Chondrocyte (in vitro differentiated cells): ENCODE results near the gene CDH22. TPM values are rescaled to one million over a fixed set of nuclear protein-coding genes. Genes with fewer than 3 reads are reported as not detected.
A peak's percentile ranks its signal among the peaks of the same experiment; 100 is the strongest.

Experiments
- DNase-seq: peaks from one replicate; pipeline ENCODE4 v3.0.0; 2021; ENCODE audit warnings: mixed read lengths, low spot score
- H3K27ac Mint-ChIP-seq: one replicate; pipeline ENCODE4 v1.8.0; 2021; ENCODE audit warnings: mild to moderate bottlenecking, moderate library complexity, mixed read lengths; ENCODE audit not compliant: unreplicated experiment
- H3K27me3 Mint-ChIP-seq: 2 replicates; pipeline ENCODE4 v1.8.0; 2021; ENCODE audit warnings: low read depth, mixed read lengths
- H3K36me3 Mint-ChIP-seq: 2 replicates; pipeline ENCODE4 v1.8.0; 2021; ENCODE audit warnings: low read depth, mixed read lengths
- H3K4me1 Mint-ChIP-seq: 2 replicates; pipeline ENCODE4 v1.8.0; 2021; ENCODE audit warnings: low read depth, mild to moderate bottlenecking, mixed read lengths
- H3K4me3 Mint-ChIP-seq: one replicate; pipeline ENCODE4 v1.8.0; 2021; ENCODE audit warnings: mild to moderate bottlenecking, moderate library complexity, mixed read lengths; ENCODE audit not compliant: unreplicated experiment
- H3K9me3 Mint-ChIP-seq: 2 replicates; pipeline ENCODE4 v1.8.0; 2021; ENCODE audit warnings: low read depth, mixed read lengths
- total RNA-seq: library from RNA; stranded (reverse); gene quantifications from 3 replicates; pipeline ENCODE4 v1.2.1, GENCODE V29; 2021
- TF ChIP-seq, protein P1 (sequence below): fragments of 200-600 bp; sonication (generic); IDR thresholded peaks from 2 replicates; pipeline ENCODE4 v1.5.0; 2021; ENCODE audit warnings: antibody characterized with exemption, mild to moderate bottlenecking, moderate library complexity

The CDH22 gene
- total RNA-seq, 1 donor from 2014 or later, result not detected

DNA sequence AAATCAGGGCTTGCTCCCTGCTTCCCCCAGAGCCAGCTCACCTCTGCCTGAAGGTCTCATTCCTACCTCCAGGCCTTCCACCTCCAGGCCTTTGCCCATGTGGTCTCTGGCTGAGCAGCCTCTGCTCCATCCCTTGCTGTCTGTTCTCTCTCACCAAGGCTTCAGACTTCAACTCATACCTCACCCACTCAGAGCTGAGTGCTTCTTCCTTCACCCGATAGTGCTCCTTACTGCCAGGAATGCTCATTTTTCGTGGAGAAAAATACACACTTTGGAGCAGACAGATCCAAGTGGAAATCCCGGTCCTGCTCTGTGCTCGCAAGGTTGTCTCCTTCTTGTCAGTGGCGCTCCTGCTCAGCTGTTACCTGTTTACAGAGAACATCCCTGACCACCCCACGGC, 7.0 kb upstream of the CDH22 start:
- Mint-ChIP-seq H3K4me1 (peaks cover 5% of the 10 kb centered on the region), H3K4me3 (no peak overlapping the region), H3K27ac (no peak overlapping the region), H3K36me3 (no peaks in the 10 kb centered on the region), H3K27me3 (peaks cover 80% of the 10 kb centered on the region), H3K9me3 (no peaks in the 10 kb centered on the region)
- TF ChIP-seq, protein P1, sequence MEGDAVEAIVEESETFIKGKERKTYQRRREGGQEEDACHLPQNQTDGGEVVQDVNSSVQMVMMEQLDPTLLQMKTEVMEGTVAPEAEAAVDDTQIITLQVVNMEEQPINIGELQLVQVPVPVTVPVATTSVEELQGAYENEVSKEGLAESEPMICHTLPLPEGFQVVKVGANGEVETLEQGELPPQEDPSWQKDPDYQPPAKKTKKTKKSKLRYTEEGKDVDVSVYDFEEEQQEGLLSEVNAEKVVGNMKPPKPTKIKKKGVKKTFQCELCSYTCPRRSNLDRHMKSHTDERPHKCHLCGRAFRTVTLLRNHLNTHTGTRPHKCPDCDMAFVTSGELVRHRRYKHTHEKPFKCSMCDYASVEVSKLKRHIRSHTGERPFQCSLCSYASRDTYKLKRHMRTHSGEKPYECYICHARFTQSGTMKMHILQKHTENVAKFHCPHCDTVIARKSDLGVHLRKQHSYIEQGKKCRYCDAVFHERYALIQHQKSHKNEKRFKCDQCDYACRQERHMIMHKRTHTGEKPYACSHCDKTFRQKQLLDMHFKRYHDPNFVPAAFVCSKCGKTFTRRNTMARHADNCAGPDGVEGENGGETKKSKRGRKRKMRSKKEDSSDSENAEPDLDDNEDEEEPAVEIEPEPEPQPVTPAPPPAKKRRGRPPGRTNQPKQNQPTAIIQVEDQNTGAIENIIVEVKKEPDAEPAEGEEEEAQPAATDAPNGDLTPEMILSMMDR, result no peak
- no peak for DNase-seq

GRCh38 chr20:46312945-46313861, 4.9 kb upstream of the CDH22 start:
- Mint-ChIP-seq H3K4me1 (peaks cover 5% of the 10 kb centered on the region), H3K9me3 (no peaks in the 10 kb centered on the region), H3K27me3 (peaks cover 81% of the 10 kb centered on the region), H3K36me3 (no peaks in the 10 kb centered on the region), H3K27ac (no peak overlapping the region), H3K4me3 (no peak overlapping the region)
- no peak for DNase-seq
- TF ChIP-seq, protein P1, result no peak

DNA sequence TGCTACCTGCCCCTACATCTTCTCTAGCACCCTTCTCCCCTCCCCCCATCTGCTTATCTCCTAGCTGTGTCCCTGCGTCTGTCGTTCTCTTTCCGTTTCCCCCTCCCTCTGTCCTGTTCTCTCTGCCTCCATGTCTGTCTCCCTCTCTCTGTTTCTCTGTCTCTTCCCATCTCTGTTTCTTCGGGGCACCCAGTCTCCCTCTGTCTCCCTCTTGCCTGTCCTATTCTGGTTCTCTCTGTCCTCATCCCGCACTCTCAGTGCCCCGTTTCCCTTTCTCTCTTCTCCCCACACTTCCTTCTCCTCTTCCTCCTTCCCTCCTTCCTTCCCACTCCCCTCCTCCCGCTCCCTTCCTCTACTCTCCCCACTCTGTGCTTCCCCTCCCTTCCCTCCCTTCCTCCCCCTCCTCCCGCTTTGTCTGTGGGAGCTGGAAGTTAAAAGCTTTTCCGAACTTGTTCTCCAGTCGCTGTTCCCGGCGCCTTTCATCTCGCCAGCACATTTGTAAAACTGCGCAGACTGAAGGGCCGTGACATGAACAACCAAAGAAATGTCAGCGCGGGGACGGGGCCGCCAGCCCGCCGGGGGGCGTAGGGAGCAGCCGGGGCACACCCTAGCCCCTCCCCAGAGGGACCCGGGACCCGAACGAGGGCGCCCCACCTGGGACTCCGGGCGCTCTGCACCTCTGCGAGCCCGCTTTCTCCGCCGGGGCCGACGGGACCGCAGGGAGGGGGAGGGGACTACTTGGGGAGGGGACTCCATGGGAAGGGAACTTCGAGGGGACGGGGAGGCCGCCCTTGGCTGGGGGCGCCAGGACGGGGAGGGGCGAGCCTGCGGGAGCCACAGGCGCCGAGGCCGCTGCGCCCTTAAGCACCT, 4.0 kb upstream of the CDH22 start:
- no peak for DNase-seq
- TF ChIP-seq, protein P1, result no peak

DNA sequence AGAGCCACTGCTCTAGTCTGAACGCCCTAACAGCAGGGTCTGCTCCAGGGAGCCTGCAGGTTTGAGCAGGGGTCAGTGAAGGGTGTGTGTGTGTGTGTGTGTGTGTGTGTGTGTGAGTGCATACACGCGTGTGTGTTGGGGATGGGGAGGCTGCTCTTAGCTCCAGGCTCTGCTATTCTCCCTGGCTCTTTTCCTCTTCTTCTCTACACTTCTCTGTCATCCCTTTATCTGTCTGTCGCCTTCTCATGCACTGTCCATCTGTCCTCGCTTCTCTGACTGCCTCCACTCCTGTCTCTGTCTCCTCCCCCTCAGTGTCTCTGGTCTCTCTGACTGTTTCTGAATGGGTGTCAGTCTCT, 3.4 kb upstream of the CDH22 start:
- TF ChIP-seq, protein P1, result no peak
- peaks cover 78% of the 10 kb centered on the region for H3K27me3 Mint-ChIP-seq
- peaks cover 7% of the 10 kb centered on the region for H3K4me1 Mint-ChIP-seq
- H3K9me3 Mint-ChIP-seq, result no peaks in the 10 kb centered on the region
- no peak overlapping the region for H3K27ac Mint-ChIP-seq
- H3K4me3 Mint-ChIP-seq, result no peak overlapping the region
- H3K36me3 Mint-ChIP-seq, result no peaks in the 10 kb centered on the region
- DNase-seq, result no peak

More for the DNA sequence above, 4.0 kb upstream of the CDH22 start:
- no peaks in the 10 kb centered on the region for H3K9me3 Mint-ChIP-seq
- peak overlapping the region; percentile 0 for H3K4me3 Mint-ChIP-seq
- H3K27ac Mint-ChIP-seq, result no peak overlapping the region
- H3K4me1 Mint-ChIP-seq, result peaks cover 5% of the 10 kb centered on the region
- H3K36me3 Mint-ChIP-seq, result no peaks in the 10 kb centered on the region
- peaks cover 79% of the 10 kb centered on the region for H3K27me3 Mint-ChIP-seq

DNA sequence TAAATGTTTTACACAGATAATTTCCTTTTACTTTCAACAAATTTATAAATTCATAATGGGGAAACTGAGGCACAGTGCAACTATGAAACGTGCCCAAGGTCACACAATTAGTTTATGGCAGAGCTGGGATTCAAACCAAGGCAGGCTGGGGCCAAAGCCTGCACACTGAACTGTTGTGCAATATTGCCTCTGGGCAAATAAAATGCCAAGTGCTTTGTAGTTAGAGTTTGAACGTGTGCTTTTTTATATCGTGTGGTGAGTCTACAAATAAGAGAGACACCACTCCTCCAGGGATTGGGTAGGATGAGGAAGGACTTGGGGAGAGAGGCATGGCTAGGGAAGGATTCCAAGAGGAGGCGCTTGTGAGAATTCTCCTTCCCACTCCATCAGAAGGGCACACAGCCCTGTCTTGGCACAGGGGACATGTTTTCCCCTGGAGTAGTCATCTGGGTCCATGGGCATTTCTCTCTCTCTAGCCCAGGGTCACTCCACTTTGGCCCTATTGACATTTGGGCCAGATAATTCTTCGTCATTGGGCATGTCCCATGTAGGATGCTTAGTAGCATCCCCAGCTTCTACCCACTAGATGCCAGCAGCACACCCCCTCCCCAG, 2.8 kb upstream of the CDH22 start:
- peaks cover 1% of the 10 kb centered on the region for H3K36me3 Mint-ChIP-seq

More for the DNA sequence above, 2.8 kb upstream of the CDH22 start:
- H3K4me1 Mint-ChIP-seq, result peaks cover 8% of the 10 kb centered on the region
- peaks cover 78% of the 10 kb centered on the region for H3K27me3 Mint-ChIP-seq
- no peak overlapping the region for H3K27ac Mint-ChIP-seq
- H3K9me3 Mint-ChIP-seq, result no peaks in the 10 kb centered on the region
- H3K4me3 Mint-ChIP-seq, result no peak overlapping the region
- DNase-seq, result no peak
- TF ChIP-seq, protein P1, result no peak
